Suprapubic skin (tissue), 3 donors: ENCODE results near the gene BGN.

Experiments used
- CTCF ChIP-seq, 2 donors: fragments of 200-600 bp in 1 of 2; fragments of 450-650 bp in 1 of 2; sonication (generic) in 1 of 2; IDR thresholded peaks; one replicate each; pipeline ENCODE4 v1.5.1; 2016 to 2019; ENCODE audit warnings: antibody characterized with exemption in 2 of 2, mild to moderate bottlenecking in 1 of 2, moderate library complexity in 1 of 2
- EP300 ChIP-seq: sonication (generic); formaldehyde crosslinking; IDR thresholded peaks from one replicate; pipeline ENCODE4 v1.6.1; 2017; ENCODE audit warnings: antibody characterized with exemption
- POLR2A ChIP-seq, 2 donors: fragments of 450-650 bp; IDR thresholded peaks; one replicate each; pipeline ENCODE4 v1.6.1; 2017; ENCODE audit warnings: antibody characterized with exemption in 2 of 2, mild to moderate bottlenecking in 2 of 2, moderate library complexity in 2 of 2

GRCh38 chrX:153537080-153537479 is 42.3 kb downstream of the BGN start:
- TF ChIP-seq CTCF (IDR thresholded peaks at IDR 0.05) (no peak), EP300 (no peak), POLR2A (IDR thresholded peaks at IDR 0.05) (no peak)
